ENCODE measurements around the gene LRP11. TPM values are rescaled to one million over a fixed set of nuclear protein-coding genes. Genes with fewer than 3 reads are reported as not detected.

LRP11 gene
- total RNA-seq, 3 donors from 2014 or later = 16.2 to 27.2 (median 26.1) TPM

- Histone ChIP-seq H3K4me3 (no peak overlapping the region), H3K9me3 (no peaks in the 10 kb centered on the region)
- no peak for DNase-seq
These were observed 92.2 kb downstream of the LRP11 start for GRCh38 chr6:149771925-149772324.

GRCh38 chr6:149771185-149771584 is 93.0 kb downstream of the LRP11 start:
- no peak for ATAC-seq
- Histone ChIP-seq H3K36me3 (ENCODE audit: low read depth) (no peaks in the 10 kb centered on the region), H3K4me3 (no peak overlapping the region), H3K4me1 (ENCODE audit: low read depth) (no peaks in the 10 kb centered on the region), H3K9me3 (peaks cover 2% of the 10 kb centered on the region)
- intact Hi-C loops (cut with DNase I, micrococcal nuclease) = no loop called here
- DNase-seq = no peak
- TF ChIP-seq CTCF (IDR thresholded peaks at IDR 0.05) = no peak

More at GRCh38 chr6:149771925-149772324, 92.2 kb downstream of the LRP11 start:
- Histone ChIP-seq H3K4me1 (ENCODE audit: low read depth) (no peaks in the 10 kb centered on the region), H3K36me3 (ENCODE audit: low read depth) (no peaks in the 10 kb centered on the region)
- ATAC-seq = no peak
- TF ChIP-seq CTCF (IDR thresholded peaks at IDR 0.05) = no peak
- intact Hi-C loops (cut with DNase I, micrococcal nuclease) = no loop called here

DNA sequence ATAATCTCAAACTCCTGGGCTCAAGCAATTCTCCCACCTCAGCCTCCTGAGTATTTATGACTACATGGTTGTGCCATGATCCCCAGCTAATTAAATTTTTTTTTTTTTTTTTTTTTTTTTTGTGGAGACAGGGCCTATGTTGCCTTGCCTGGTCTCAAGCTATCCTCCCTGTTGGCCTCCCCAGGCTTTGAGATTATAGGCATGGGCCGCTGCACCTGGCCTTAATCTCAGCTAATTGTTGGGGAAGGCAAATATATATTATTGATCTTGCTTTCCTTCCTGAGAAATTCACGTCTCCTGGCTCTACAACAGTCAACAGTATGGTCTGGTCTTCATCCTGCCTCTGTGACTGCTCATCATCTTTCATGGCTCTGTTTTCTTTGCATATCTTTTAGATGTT is 94.5 kb downstream of the LRP11 start:
- TF ChIP-seq CTCF (IDR thresholded peaks at IDR 0.05) = no peak
- no peaks in the 10 kb centered on the region for H3K4me1 ChIP-seq (ENCODE audit: low read depth)
- no peak overlapping the region for H3K4me3 ChIP-seq
- intact Hi-C loops (cut with DNase I, micrococcal nuclease) = no loop called here
- no peaks in the 10 kb centered on the region for H3K36me3 ChIP-seq (ENCODE audit: low read depth)
- DNase-seq (no peak), ATAC-seq (no peak)
- H3K9me3 ChIP-seq = peaks cover 3% of the 10 kb centered on the region

Other genes starting within 250 kb of the LRP11 start
- 10 to 100 TPM in 2 of 3 donors, 1 to 10 TPM in 1; 9.2 to 16.8 (median 13.2) TPM for gene KATNA1, start 215.6 kb downstream of the LRP11 start, total RNA-seq
- gene LATS1, start 146.3 kb downstream of the LRP11 start, total RNA-seq = 10 to 100 TPM; 23.2 to 39.0 (median 23.3) TPM
- gene NUP43, start 117.8 kb downstream of the LRP11 start, total RNA-seq = 10 to 100 TPM; 25.8 to 27.9 (median 26.0) TPM
- gene PCMT1, start 114.6 kb downstream of the LRP11 start, total RNA-seq = 10 to 100 TPM; 51.9 to 72.4 (median 57.9) TPM
- under 1 TPM in 2 of 3 donors, not detected in 1; 0.16 to 0.58 TPM for gene RAET1E, start 33.8 kb upstream of the LRP11 start, total RNA-seq
- under 1 TPM in 1 of 3 donors, not detected in 2; 0.41 TPM for gene RAET1G, start 58.8 kb upstream of the LRP11 start, total RNA-seq
- under 1 TPM in 1 of 3 donors, not detected in 2; 0.43 TPM for gene ULBP2, start 77.7 kb upstream of the LRP11 start, total RNA-seq
- gene ULBP1, start 99.6 kb upstream of the LRP11 start, total RNA-seq = not detected
- not detected for gene RAET1L, start 161.2 kb upstream of the LRP11 start, total RNA-seq
- gene ULBP3, start 204.8 kb upstream of the LRP11 start, total RNA-seq = 1 to 10 TPM in 2 of 3 donors, under 1 TPM in 1; 0.32 to 1.9 (median 1.9) TPM

Data from mucosa of descending colon (tissue), 3 donors.